GM10266 (cell line): Measurements from ENCODE around the gene C19orf25.

Source experiments
- DNase-seq: peaks from one replicate; pipeline ENCODE4 v3.0.0; 2012; ENCODE audit errors: extremely low spot score
- TF ChIP-seq, protein P1 (sequence below): IDR thresholded peaks from 2 replicates; pipeline ENCODE4 v1.5.1; 2012; ENCODE audit warnings: mild to moderate bottlenecking, low read depth; ENCODE audit not compliant: control insufficient read depth, insufficient read depth; ENCODE audit errors: missing control alignments

The C19orf25 gene

DNA sequence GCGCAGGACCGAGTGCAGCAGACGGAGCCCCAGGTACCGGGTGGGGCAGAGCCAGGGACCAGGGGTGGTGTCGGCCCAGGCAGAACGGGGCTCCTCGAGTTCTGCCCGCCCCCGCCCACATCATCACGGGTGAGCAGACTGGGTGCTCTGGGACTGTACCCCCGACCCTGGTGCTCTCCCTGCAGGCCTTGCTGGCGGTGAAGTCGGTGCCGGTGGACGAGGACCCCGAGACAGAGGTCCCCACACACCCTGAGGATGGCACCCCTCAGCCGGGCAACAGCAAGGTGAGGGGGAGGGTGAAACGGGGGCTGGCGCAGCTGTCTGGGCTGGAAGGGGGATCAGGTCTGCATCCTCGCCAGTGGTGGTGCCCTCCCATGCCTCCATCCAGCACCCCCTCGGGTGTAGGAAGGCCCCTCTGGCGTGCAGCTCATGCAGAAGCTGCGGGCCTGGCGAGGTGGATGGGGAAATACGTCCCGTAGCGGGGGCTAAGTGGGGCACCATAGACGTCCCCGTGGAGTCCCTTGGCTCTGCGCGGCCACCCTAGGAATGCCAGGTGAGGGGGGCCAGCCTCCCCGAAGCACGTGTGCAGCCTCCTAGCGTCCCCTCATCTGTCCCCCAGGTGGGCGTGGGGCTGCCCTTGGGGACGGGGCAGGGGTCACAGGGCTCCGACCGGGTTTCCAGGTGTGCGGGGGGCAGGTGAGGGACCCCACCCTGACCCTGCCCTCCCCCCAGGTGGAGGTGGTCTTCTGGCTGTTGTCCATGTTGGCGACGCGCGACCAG, 22.7 kb downstream of the C19orf25 start:
- DNase-seq: no peak
- TF ChIP-seq, protein P1, sequence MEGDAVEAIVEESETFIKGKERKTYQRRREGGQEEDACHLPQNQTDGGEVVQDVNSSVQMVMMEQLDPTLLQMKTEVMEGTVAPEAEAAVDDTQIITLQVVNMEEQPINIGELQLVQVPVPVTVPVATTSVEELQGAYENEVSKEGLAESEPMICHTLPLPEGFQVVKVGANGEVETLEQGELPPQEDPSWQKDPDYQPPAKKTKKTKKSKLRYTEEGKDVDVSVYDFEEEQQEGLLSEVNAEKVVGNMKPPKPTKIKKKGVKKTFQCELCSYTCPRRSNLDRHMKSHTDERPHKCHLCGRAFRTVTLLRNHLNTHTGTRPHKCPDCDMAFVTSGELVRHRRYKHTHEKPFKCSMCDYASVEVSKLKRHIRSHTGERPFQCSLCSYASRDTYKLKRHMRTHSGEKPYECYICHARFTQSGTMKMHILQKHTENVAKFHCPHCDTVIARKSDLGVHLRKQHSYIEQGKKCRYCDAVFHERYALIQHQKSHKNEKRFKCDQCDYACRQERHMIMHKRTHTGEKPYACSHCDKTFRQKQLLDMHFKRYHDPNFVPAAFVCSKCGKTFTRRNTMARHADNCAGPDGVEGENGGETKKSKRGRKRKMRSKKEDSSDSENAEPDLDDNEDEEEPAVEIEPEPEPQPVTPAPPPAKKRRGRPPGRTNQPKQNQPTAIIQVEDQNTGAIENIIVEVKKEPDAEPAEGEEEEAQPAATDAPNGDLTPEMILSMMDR: no peak

DNA sequence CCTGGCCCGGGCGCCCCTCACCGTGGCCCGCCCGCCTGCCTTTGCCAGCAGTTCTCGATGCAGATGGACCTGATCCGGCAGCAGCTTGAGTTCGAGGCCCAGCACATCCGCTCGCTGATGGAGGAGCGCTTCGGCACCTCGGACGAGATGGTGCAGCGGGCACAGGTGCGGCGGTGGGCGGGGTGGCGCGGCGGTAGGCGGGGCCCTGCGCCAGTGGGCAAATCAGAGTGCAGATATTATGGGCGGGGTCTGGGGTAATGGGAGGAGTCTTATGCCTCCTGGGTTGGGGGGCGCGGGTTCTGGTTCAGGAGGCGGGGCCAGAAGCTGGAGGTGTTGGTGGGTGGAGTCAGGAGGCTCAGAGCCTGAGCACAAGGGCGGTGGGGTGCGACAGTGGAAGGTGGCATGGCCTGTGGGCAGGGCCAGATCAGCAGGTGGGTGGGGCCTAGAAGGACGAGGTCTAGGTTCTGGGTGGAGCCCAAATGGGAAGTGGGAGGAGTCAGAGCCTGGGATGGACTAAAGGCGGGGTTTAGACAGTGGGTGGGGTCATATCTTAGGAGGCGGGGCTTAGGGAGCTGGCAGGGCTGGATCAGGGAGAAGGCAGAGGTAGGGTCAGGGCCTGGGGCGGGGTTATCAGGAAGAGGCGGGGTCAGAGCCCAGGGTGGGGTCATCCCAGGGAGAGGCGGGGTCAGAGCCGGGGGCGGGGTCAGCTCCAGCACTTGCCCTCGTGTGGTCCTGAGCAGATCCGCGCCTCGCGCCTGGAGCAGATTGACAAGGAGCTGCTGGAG, 23.5 kb downstream of the C19orf25 start:
- DNase-seq: peak; percentile 89
- TF ChIP-seq, protein P1: no peak

DNA sequence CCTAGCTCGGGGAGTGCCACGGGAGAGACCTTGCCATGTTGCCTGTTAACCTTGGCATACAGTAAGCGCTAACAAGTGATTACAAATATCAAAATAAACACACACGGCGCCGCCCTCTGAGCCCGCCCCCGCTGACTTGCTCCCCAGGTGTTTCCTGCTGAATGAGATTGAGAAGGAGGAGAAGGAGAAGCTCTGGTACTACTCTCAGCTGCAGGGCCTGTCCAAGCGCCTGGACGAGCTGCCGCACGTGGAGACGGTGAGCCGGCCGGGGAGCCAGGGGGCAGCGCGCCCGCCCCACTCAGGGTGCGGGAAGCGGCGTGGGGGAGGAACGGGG, 24.0 kb downstream of the C19orf25 start:
- no peak for DNase-seq

DNA sequence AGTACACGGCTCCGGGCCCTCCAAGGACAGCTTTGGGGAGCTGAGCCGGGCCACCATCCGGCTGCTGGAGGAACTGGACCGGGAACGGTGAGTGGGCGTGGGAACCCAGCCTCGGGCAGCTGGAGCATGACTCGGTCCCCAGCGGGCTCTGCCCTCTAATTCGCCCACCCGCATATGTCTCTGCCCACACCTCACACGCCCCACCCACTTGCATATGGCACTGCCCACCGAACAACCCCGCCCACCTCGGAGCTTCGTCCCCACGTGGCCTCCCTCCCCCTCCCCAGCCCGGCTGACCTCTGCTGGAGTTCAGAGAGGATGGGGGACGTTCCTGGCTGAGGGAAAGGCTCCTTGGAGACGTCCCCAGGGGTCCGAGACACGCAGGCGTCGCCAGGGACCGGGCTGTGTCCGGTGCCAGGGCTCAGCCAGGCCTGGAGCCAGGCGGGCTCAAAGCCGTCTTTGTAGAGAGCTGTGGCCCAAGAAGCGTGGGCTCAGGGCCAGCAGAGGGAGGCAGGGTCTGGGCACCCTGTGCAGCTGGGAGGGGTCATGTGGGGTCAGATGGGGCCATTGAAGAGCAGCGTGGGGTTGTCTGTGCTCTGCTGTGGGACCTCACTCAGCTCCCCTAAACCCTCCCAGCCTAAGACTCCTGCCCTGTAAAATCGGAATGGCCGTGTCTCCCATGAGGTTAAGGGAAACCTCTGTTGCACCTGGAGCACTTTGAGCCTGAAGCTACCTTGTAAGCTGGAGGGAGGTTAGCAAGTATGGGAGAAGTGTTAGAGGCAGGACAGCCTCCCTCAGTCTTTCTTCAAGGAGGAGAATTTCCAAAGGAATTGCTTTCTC, 25.3 kb downstream of the C19orf25 start:
- TF ChIP-seq, protein P1: no peak

More for the DNA sequence above, 24.0 kb downstream of the C19orf25 start:
- TF ChIP-seq, protein P1: no peak

DNA sequence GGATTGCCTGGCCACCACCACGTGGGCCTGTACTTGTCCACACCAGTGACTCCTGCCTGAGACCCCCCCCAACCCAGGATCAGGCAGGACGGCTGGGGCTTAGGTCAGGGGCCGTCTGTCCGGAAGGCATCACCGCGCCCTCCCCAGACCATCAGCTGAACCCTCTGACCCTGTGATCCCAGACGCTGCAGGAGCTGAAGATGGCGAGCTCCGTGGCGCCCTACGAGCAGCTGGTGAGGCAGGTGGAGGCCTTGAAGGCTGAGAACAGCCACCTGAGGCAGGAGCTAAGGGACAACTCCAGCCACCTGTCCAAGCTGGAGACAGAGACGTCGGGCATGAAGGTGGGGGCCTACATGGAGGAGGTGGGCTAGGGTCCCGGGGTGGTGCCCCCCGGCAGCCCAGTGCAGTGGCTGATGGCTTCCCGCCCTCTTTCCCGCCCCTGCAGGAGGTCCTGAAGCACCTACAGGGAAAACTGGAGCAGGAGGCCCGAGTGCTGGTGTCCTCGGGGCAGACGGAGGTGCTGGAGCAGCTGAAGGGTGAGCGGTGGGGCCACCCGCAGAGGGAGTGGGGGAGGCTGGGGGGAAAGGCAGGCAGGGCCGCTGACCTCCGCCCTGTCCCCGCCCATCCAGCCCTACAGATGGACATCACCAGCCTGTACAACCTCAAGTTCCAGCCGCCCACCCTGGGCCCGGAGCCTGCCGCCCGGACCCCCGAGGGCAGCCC, 26.1 kb downstream of the C19orf25 start:
- no peak for DNase-seq
- TF ChIP-seq, protein P1: no peak

More for the DNA sequence above, 25.3 kb downstream of the C19orf25 start:
- no peak for DNase-seq

DNA sequence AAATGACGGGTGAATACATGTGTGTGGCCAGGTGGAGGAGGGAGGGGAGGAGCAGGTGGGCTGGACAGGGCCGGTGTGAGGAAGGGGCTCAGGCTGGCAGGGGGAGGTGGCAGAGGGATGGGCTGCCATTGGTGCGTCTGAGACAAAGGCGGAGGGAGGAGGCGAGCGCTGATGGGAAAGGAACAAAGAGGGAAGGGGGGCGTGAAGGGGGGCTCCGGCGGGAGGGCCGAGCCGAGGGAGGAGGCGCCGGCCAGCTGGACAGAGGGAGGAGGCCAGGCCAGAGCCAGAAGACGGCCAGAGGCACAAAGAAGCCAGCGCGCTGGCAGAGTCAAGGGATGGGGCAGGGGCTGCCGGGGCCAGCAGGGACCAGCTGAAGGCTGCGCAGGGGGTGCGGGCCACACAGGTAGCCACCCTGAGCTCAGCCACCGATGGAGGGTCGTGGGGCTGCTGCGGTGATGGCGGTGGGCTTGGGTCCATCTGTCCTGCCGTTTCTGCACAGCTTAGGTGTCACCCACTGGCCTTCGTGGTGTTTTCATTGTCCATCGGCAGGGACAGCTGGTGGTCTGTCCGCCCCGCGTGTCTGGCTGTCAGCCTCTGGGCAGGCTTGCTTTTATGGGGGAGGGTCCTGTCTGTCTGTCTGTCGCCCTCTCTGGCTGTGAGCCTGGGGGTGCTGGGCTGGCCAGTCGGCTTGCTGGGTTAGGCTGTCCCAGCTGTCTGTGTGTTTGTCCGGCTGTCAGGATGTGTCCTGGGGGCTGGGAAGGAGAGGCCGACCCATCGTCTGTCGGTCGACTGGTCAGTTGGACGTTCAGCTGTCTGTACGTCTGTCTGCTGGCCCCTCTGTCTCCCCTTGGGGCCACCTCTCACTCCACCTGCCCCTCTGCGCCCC, 26.9 kb downstream of the C19orf25 start:
- no peak for DNase-seq
- TF ChIP-seq, protein P1: no peak
